GM12864 (cell line): ENCODE data around the gene ENO1.
"Not testable (repeated sequence)": the region's sequence is repeated elsewhere in the genome, so short reads cannot be mapped to it uniquely, and the experiment has no call there.

ENCODE experiments used
- DNase-seq: peaks from one replicate; pipeline ENCODE4 v3.0.0-alpha.2; 2011; ENCODE audit warnings: low read depth
- H3K4me3 ChIP-seq: 2 replicates; pipeline ENCODE4 v1.5.1; 2011; ENCODE audit warnings: mild to moderate bottlenecking, low read depth, low read length, control low read depth
- CTCF ChIP-seq: IDR thresholded peaks from 2 replicates; pipeline ENCODE4 v1.5.1; 2011; ENCODE audit warnings: low read depth, mild to moderate bottlenecking, moderate library complexity, low read length, control low read depth, inconsistent platforms; ENCODE audit errors: missing control alignments

Gene ENO1

GRCh38 chr1:8822373-8823294 is 55.9 kb downstream of the ENO1 start:
- no peak for DNase-seq
- TF ChIP-seq CTCF: no peak
- no peak overlapping the region for H3K4me3 ChIP-seq

- DNase-seq: no peak
- H3K4me3 ChIP-seq: no peak overlapping the region
- no peak for TF ChIP-seq CTCF
Observed at GRCh38 chr1:8821084-8821483, 57.4 kb downstream of the ENO1 start.

GRCh38 chr1:8818789-8819188 is 59.7 kb downstream of the ENO1 start:
- H3K4me3 ChIP-seq, DNase-seq: not testable (repeated sequence)

- no peak for TF ChIP-seq CTCF
- no peak for DNase-seq
- H3K4me3 ChIP-seq: peak overlapping the region; percentile 92; the same call in 1 of the 2 replicates
Observed at GRCh38 chr1:8818325-8818775, 60.1 kb downstream of the ENO1 start.

GRCh38 chr1:8817412-8818324 is 60.8 kb downstream of the ENO1 start, which contains the start of gene RERE:
TSS of gene RERE (minus strand) at chr1:8817640.
- DNase-seq: peak; percentile 69
- peak within 1 kb of the TSS; percentile 92 for H3K4me3 ChIP-seq
- TF ChIP-seq CTCF: no peak

GRCh38 chr1:8816831-8817411 is 61.6 kb downstream of the ENO1 start:
- H3K4me3 ChIP-seq: peak overlapping the region; percentile 92
- TF ChIP-seq CTCF: no peak
- no peak for DNase-seq

GRCh38 chr1:8816264-8816663 is 62.2 kb downstream of the ENO1 start:
- no peak for DNase-seq
- no peak for TF ChIP-seq CTCF
- peak overlapping the region; percentile 92; the same call in 1 of the 2 replicates for H3K4me3 ChIP-seq
